Choroid plexus epithelial cell (primary cell): ENCODE measurements around the gene TNFRSF1B.

Experiments
- DNase-seq: peaks from one replicate; pipeline ENCODE4 v3.0.0-alpha.2; 2010; ENCODE audit warnings: low read depth
- H3K4me3 ChIP-seq: 2 replicates; pipeline ENCODE4 v1.5.1; 2011; ENCODE audit warnings: low read depth, mild to moderate bottlenecking, control low read depth, low read length, moderate library complexity
- TF ChIP-seq, protein P1 (sequence below): conservative IDR thresholded peaks from 2 replicates; pipeline ENCODE4 v1.5.1; 2011; ENCODE audit warnings: low read depth, mild to moderate bottlenecking, control low read depth, inconsistent platforms, low read length, moderate library complexity

Gene TNFRSF1B

DNA sequence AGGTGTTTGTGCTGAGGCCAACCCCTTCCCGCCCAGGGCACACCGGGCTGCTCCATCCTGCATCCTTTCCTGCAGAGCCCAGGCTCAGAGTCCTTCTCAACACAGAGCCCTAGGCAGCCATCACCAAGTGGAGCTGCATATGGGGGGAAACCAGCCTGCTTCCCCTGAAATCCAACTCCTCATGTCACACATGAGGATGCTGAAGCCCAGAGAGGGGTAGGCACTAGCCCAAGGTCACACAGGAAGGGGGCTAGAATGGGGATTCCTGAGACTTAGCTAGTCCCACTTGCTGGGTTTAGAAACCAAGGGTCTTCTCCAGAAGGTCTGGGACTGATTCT lies 5.5 kb upstream of the TNFRSF1B start:
- no peak overlapping the region for H3K4me3 ChIP-seq
- TF ChIP-seq, protein P1, sequence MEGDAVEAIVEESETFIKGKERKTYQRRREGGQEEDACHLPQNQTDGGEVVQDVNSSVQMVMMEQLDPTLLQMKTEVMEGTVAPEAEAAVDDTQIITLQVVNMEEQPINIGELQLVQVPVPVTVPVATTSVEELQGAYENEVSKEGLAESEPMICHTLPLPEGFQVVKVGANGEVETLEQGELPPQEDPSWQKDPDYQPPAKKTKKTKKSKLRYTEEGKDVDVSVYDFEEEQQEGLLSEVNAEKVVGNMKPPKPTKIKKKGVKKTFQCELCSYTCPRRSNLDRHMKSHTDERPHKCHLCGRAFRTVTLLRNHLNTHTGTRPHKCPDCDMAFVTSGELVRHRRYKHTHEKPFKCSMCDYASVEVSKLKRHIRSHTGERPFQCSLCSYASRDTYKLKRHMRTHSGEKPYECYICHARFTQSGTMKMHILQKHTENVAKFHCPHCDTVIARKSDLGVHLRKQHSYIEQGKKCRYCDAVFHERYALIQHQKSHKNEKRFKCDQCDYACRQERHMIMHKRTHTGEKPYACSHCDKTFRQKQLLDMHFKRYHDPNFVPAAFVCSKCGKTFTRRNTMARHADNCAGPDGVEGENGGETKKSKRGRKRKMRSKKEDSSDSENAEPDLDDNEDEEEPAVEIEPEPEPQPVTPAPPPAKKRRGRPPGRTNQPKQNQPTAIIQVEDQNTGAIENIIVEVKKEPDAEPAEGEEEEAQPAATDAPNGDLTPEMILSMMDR, result no peak
- DNase-seq, result no peak

DNA sequence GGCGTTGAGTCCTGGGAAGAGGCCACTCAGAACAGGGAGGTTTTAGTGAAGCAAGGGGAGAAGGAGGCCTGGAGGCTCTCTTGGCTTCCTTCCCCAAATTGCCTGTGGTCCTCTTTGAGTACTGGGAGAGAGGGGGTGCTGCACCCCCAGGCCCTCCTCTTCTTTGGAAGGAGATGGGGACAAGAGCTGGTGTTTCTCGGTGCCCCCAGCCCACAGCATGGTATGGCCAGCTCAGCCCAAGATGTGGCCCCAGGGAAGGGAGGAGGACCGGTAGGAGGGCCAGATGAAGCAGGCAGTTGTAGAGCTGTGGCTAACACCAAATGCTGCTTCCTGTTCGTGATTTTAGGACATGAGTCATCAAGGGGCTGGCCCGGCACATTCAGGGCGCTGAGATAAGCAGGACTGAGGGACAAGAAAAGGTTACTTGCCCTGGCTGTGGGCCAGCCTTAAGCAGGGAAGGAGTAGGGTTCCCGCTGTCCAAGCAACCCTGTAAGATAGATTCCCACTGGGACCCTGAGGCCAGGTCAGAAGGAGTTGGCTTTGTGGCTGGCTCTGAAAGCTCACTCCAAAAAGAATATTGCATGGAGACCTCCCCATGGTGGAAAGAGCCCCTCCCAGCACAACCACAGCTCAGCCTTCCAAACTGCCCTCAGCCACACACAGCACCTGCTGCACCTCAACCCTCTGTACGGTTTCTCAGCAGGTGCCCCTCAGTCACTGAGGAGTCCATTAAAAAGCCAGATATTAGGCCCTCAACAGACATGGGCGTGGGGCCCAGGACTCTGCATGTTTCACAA lies 4.9 kb upstream of the TNFRSF1B start:
- DNase-seq, result peak; percentile 92
- no peak overlapping the region for H3K4me3 ChIP-seq
- TF ChIP-seq, protein P1, result no peak

DNA sequence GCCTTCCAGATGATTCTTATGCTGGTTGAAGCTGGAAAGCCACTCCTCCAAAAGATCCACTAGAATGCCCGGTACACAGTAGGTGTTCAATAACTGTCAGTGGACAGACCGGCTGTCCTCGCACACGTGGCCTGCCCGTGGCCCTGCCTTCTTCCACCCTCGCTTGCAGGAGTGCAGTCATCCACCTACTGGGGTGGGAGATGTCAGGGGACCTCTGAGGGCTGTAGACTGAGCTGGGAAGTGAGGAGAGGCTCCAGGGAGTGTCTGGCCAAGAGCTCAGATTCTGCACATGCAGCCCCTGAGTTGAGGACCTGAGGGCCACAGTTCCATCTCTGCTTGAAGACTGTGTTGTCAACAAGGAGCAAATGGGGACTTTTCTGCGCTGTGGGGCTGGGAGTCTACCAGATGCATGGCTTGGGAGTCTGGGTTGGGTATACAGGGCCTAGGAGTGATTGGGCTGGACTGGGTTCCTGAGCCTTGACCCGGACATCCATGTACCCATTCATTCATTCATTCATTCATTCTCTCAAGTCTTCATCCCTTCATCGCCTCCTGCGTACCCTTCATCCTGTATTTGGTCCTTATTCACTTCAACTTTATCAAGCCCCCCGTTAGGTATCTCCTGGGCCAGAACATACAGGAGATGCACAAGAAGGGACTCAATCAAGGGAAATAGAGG lies 4.2 kb upstream of the TNFRSF1B start:
- no peak for DNase-seq
- H3K4me3 ChIP-seq, result no peak overlapping the region
- TF ChIP-seq, protein P1, result no peak

DNA sequence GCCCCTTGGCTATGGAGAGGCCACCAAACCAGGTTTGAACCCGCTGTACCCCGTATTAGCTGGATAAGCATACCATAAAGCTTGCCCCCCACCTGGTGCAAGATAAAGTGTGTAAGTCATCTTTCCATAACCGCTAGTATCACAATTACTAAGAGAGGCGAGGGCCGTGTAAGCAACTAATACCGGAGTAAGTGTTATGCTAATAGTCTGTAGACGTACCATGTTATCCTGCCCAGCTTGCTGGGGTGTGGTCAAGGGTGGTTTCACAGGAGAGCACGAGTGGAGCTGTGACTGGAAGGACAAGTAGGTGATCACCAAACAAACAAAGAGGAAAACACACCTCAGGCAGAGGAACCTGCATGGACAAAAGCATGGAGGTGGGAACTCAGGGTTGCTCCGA lies 3.6 kb upstream of the TNFRSF1B start:
- TF ChIP-seq, protein P1, result no peak
- DNase-seq, result no peak
- no peak overlapping the region for H3K4me3 ChIP-seq

DNA sequence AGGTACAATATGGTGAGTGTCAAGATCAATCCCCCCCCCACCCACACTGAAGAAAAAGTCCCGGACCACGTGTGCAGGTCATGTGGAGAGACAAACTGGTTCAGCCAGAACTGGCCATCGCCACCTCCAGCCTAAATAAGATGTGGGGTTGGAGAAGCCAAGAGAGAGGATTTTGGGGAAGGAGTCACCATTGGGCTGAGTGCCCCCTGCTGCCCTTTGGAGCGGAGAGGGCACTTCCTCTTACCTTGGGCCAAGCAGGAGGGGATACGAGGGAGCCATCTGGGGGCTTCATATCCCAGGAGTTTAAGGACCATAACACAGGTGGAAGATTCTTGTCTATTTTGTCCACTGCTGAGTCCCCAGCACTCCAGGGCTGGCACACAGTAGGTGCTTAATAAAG lies 2.6 kb upstream of the TNFRSF1B start:
- no peak for DNase-seq
- no peak overlapping the region for H3K4me3 ChIP-seq
- TF ChIP-seq, protein P1, result no peak

DNA sequence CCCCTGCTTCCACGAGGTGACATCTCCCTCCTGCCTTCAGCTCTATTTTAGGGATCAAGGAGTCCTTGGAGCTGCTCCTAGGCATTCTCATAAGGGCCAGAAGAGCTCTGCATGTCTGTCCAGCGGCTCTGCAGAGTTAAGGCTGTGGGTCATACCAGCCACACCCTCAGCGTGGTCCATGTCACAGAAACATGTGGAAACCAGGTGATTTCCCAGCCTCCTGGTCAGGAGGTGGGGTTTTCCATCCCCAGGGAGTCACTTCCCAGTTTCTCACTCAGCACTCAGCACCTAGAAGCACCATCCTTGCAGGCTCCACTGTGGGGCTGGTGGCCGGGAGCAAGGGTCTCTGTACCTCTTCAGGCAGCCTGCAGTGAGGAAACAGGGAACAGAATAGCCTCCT lies 1.4 kb upstream of the TNFRSF1B start:
- no peak for DNase-seq
- TF ChIP-seq, protein P1, result no peak

More for the DNA sequence above, 1.4 kb upstream of the TNFRSF1B start:
- H3K4me3 ChIP-seq, result no peak overlapping the region
